ENCODE results near the gene CEBPA. TPM values are rescaled to one million over a fixed set of nuclear protein-coding genes. Genes with fewer than 3 reads are reported as not detected.

The CEBPA gene
- total RNA-seq, 4 donors from 2014 or later, result 5.1 to 15.9 (median 8.9) TPM

- Histone ChIP-seq H3K27me3 (peaks cover 0 to 8% (median 0%) of the 10 kb centered on the region in 4 donors), H3K9me3 (peaks cover 0 to 25% (median 14%) of the 10 kb centered on the region in 4 donors), H3K36me3 (no peaks in the 10 kb centered on the region), H3K27ac (replicated peaks in 1 of 4) (no peak overlapping the region), H3K4me3 (no peak overlapping the region), H3K4me1 (peaks cover 0 to 3% (median 1%) of the 10 kb centered on the region in 4 donors)
- no peak for DNase-seq (ENCODE audit: extremely low spot score)
- WGBS, result 69% methylated on average over 4 of the region's 4 CpGs
- intact Hi-C loops (cut with DNase I), result no loop called here
- TF ChIP-seq CTCF (IDR thresholded peaks at IDR 0.05), result no peak
- TF ChIP-seq POLR2AphosphoS5 (IDR thresholded peaks at IDR 0.05), result no peak
- no peak for TF ChIP-seq EP300 (IDR thresholded peaks at IDR 0.05)
- no peak for TF ChIP-seq POLR2A (IDR thresholded peaks at IDR 0.05; ENCODE audit: low read depth)
These were observed 14.9 kb downstream of the CEBPA start for GRCh38 chr19:33287438-33287837.

GRCh38 chr19:33286899-33287298 is 15.4 kb downstream of the CEBPA start:
- intact Hi-C loops (cut with DNase I), result no loop called here
- no peak overlapping the region for H3K4me3 ChIP-seq
- H3K9me3 ChIP-seq, result peaks cover 0 to 25% (median 14%) of the 10 kb centered on the region in 4 donors
- H3K27me3 ChIP-seq, result peaks cover 0 to 8% (median 0%) of the 10 kb centered on the region in 4 donors
- no peak for TF ChIP-seq POLR2AphosphoS5 (IDR thresholded peaks at IDR 0.05)
- no peak for DNase-seq (ENCODE audit: extremely low spot score)
- 70% methylated on average over 13 of the region's 13 CpGs for WGBS
- H3K27ac ChIP-seq (replicated peaks in 1 of 4), result no peak overlapping the region
- no peaks in the 10 kb centered on the region for H3K4me1 ChIP-seq
- H3K36me3 ChIP-seq, result no peaks in the 10 kb centered on the region

- no peak overlapping the region for H3K4me3 ChIP-seq
- TF ChIP-seq POLR2A (IDR thresholded peaks at IDR 0.05; ENCODE audit: low read depth) (no peak), EP300 (IDR thresholded peaks at IDR 0.05) (no peak), CTCF (IDR thresholded peaks at IDR 0.05) (no peak)
- H3K9me3 ChIP-seq, result peaks cover 0 to 25% (median 14%) of the 10 kb centered on the region in 4 donors
- peaks cover 0 to 20% (median 0%) of the 10 kb centered on the region in 4 donors for H3K27me3 ChIP-seq
- WGBS, result 77% methylated on average over 9 of the region's 9 CpGs
- no peaks in the 10 kb centered on the region for H3K36me3 ChIP-seq
- intact Hi-C loops (cut with DNase I), result no loop called here
- no peak overlapping the region for H3K27ac ChIP-seq (replicated peaks in 1 of 4)
- no peaks in the 10 kb centered on the region for H3K4me1 ChIP-seq
- DNase-seq (ENCODE audit: extremely low spot score), result no peak
These were observed 16.9 kb downstream of the CEBPA start for GRCh38 chr19:33285441-33285927.

- DNase-seq (ENCODE audit: extremely low spot score), result no peak
- WGBS, result 60% methylated on average over 7 of the region's 7 CpGs
- H3K36me3 ChIP-seq, result no peaks in the 10 kb centered on the region
These were observed 17.6 kb downstream of the CEBPA start for GRCh38 chr19:33284756-33285155.

GRCh38 chr19:33284146-33284643 is 18.1 kb downstream of the CEBPA start:
- intact Hi-C loops (cut with DNase I), result no loop called here
- no peak for TF ChIP-seq POLR2A (IDR thresholded peaks at IDR 0.05; ENCODE audit: low read depth)
- no peak for TF ChIP-seq POLR2AphosphoS5 (IDR thresholded peaks at IDR 0.05)
- TF ChIP-seq CTCF (IDR thresholded peaks at IDR 0.05), result no peak
- TF ChIP-seq EP300 (IDR thresholded peaks at IDR 0.05), result no peak
- no peak for DNase-seq (ENCODE audit: extremely low spot score)
- Histone ChIP-seq H3K9me3 (peaks cover 0 to 18% (median 8%) of the 10 kb centered on the region in 4 donors), H3K4me3 (no peak overlapping the region), H3K27ac (replicated peaks in 1 of 4) (no peak overlapping the region), H3K27me3 (peaks cover 0 to 20% (median 0%) of the 10 kb centered on the region in 4 donors), H3K4me1 (no peaks in the 10 kb centered on the region), H3K36me3 (no peaks in the 10 kb centered on the region)
- WGBS, result 84% methylated on average over 12 of the region's 12 CpGs

More at GRCh38 chr19:33284756-33285155, 17.6 kb downstream of the CEBPA start:
- Histone ChIP-seq H3K27ac (replicated peaks in 1 of 4) (no peak overlapping the region), H3K9me3 (peaks cover 0 to 24% (median 13%) of the 10 kb centered on the region in 4 donors), H3K27me3 (peaks cover 0 to 20% (median 0%) of the 10 kb centered on the region in 4 donors), H3K4me1 (no peaks in the 10 kb centered on the region), H3K4me3 (no peak overlapping the region)
- intact Hi-C loops (cut with DNase I), result no loop called here
- TF ChIP-seq POLR2A (IDR thresholded peaks at IDR 0.05; ENCODE audit: low read depth) (no peak), POLR2AphosphoS5 (IDR thresholded peaks at IDR 0.05) (no peak), EP300 (IDR thresholded peaks at IDR 0.05) (no peak), CTCF (IDR thresholded peaks at IDR 0.05) (no peak)

Measured in esophagus muscularis mucosa (tissue), 4 donors.